GM19395 (cell line): ENCODE data around the gene ADAMTS17.

Source experiments
- ATAC-seq: cut with Tn5 transposase; IDR thresholded peaks from one replicate; pipeline ENCODE4 v1.9.1; 2021; ENCODE audit warnings: mild to moderate bottlenecking, moderate library complexity; ENCODE audit not compliant: unreplicated experiment

Gene ADAMTS17

GRCh38 chr15:100008258-100008657 lies 333.5 kb downstream of the ADAMTS17 start:
- ATAC-seq: no peak

- no peak for ATAC-seq
Measured at GRCh38 chr15:100007609-100008008, 334.2 kb downstream of the ADAMTS17 start.

- ATAC-seq: no peak
Measured at GRCh38 chr15:100005715-100006114, 336.1 kb downstream of the ADAMTS17 start.

- no peak for ATAC-seq
Measured at GRCh38 chr15:100005013-100005412, 336.8 kb downstream of the ADAMTS17 start.

GRCh38 chr15:100002787-100003536 lies 338.8 kb downstream of the ADAMTS17 start:
- no peak for ATAC-seq

- no peak for ATAC-seq
Measured at GRCh38 chr15:100002086-100002620, 339.6 kb downstream of the ADAMTS17 start.

GRCh38 chr15:100001405-100001804 lies 340.4 kb downstream of the ADAMTS17 start:
- ATAC-seq: no peak

- no peak for ATAC-seq
Measured at GRCh38 chr15:99999282-100000070, 342.3 kb downstream of the ADAMTS17 start.

GRCh38 chr15:99998661-99999101 lies 343.1 kb downstream of the ADAMTS17 start:
- ATAC-seq: no peak

GRCh38 chr15:99997112-99997651 lies 344.6 kb downstream of the ADAMTS17 start:
- ATAC-seq: no peak

GRCh38 chr15:99996660-99997059 lies 345.1 kb downstream of the ADAMTS17 start:
- no peak for ATAC-seq

- no peak for ATAC-seq
Measured at GRCh38 chr15:99995543-99995942, 346.2 kb downstream of the ADAMTS17 start.

- ATAC-seq: no peak
Measured at GRCh38 chr15:99994849-99995248, 346.9 kb downstream of the ADAMTS17 start.

GRCh38 chr15:99993681-99994131 lies 348.1 kb downstream of the ADAMTS17 start:
- no peak for ATAC-seq

GRCh38 chr15:99993262-99993661 lies 348.5 kb downstream of the ADAMTS17 start:
- ATAC-seq: no peak

- ATAC-seq: no peak
Measured at GRCh38 chr15:99992611-99993231, 349.1 kb downstream of the ADAMTS17 start.

GRCh38 chr15:99989095-99989494 lies 352.7 kb downstream of the ADAMTS17 start:
- no peak for ATAC-seq

- no peak for ATAC-seq
Measured at GRCh38 chr15:99987701-99988100, 354.1 kb downstream of the ADAMTS17 start.

GRCh38 chr15:99987119-99987506 lies 354.7 kb downstream of the ADAMTS17 start:
- ATAC-seq: no peak

GRCh38 chr15:99986297-99987118 lies 355.3 kb downstream of the ADAMTS17 start:
- ATAC-seq: no peak
